ENCODE measurements around the gene TIMM23.
A peak's percentile ranks its signal among the peaks of the same experiment; 100 is the strongest.
"Not testable (repeated sequence)": the region's sequence is repeated elsewhere in the genome, so short reads cannot be mapped to it uniquely, and the experiment has no call there.

Gene TIMM23

GRCh38 chr10:45972106-45972812 lies at the start of gene TIMM23:
Gene TIMM23, plus strand, starts transcription at chr10:45972489. Its CDS starts 136 bp downstream, at chr10:45972625.
- DNase-seq (ENCODE audit: low read depth in 2 of 2) = peak; percentile 78 to 80

- DNase-seq (ENCODE audit: low read depth in 2 of 2) = not testable (repeated sequence)
Measured at GRCh38 chr10:45926790-45927189, 45.5 kb upstream of the TIMM23 start.

GRCh38 chr10:45931305-45931704 lies 41.0 kb upstream of the TIMM23 start:
- not testable (repeated sequence) for DNase-seq (ENCODE audit: low read depth in 2 of 2)

GRCh38 chr10:45934788-45935187 lies 37.5 kb upstream of the TIMM23 start:
- not testable (repeated sequence) for DNase-seq (ENCODE audit: low read depth in 2 of 2)

GRCh38 chr10:45939176-45939697 lies 33.1 kb upstream of the TIMM23 start:
- not testable (repeated sequence) for DNase-seq (ENCODE audit: low read depth in 2 of 2)

- not testable (repeated sequence) for DNase-seq (ENCODE audit: low read depth in 2 of 2)
Measured at GRCh38 chr10:45941196-45941595, 31.1 kb upstream of the TIMM23 start.

- not testable (repeated sequence) for DNase-seq (ENCODE audit: low read depth in 2 of 2)
Measured at GRCh38 chr10:45945476-45945875, 26.8 kb upstream of the TIMM23 start.

- not testable (repeated sequence) for DNase-seq (ENCODE audit: low read depth in 2 of 2)
Measured at GRCh38 chr10:45947363-45947762, 24.9 kb upstream of the TIMM23 start.

GRCh38 chr10:45948801-45949200 lies 23.5 kb upstream of the TIMM23 start:
- not testable (repeated sequence) for DNase-seq (ENCODE audit: low read depth in 2 of 2)

GRCh38 chr10:45954367-45954766 lies 17.9 kb upstream of the TIMM23 start:
- DNase-seq (ENCODE audit: low read depth in 2 of 2) = not testable (repeated sequence)

- DNase-seq (ENCODE audit: low read depth in 2 of 2) = not testable (repeated sequence)
Measured at GRCh38 chr10:45956634-45957033, 15.7 kb upstream of the TIMM23 start.

- not testable (repeated sequence) for DNase-seq (ENCODE audit: low read depth in 2 of 2)
Measured at GRCh38 chr10:45957928-45958327, 14.4 kb upstream of the TIMM23 start.

GRCh38 chr10:45962686-45963452 lies 9.4 kb upstream of the TIMM23 start:
- DNase-seq (ENCODE audit: low read depth in 2 of 2) = not testable (repeated sequence)

- not testable (repeated sequence) for DNase-seq (ENCODE audit: low read depth in 2 of 2)
Measured at GRCh38 chr10:45971019-45971418, 1.3 kb upstream of the TIMM23 start.

GRCh38 chr10:45971742-45972105 lies 565 bp upstream of the TIMM23 start:
- not testable (repeated sequence) for DNase-seq (ENCODE audit: low read depth in 2 of 2)

- not testable (repeated sequence) for DNase-seq (ENCODE audit: low read depth in 2 of 2)
Measured at GRCh38 chr10:45972813-45973169, 502 bp downstream of the TIMM23 start.

- not testable (repeated sequence) for DNase-seq (ENCODE audit: low read depth in 2 of 2)
Measured at GRCh38 chr10:45974041-45974440, 1.8 kb downstream of the TIMM23 start.

- not testable (repeated sequence) for DNase-seq (ENCODE audit: low read depth in 2 of 2)
Measured at GRCh38 chr10:45978554-45978953, 6.3 kb downstream of the TIMM23 start.

- DNase-seq (ENCODE audit: low read depth in 2 of 2) = not testable (repeated sequence)
Measured at GRCh38 chr10:45981367-45981766, 9.1 kb downstream of the TIMM23 start.

GRCh38 chr10:45983538-45984186 lies 11.4 kb downstream of the TIMM23 start:
- not testable (repeated sequence) for DNase-seq (ENCODE audit: low read depth in 2 of 2)

GRCh38 chr10:45984473-45984872 lies 12.2 kb downstream of the TIMM23 start:
- DNase-seq (ENCODE audit: low read depth in 2 of 2) = not testable (repeated sequence)

GRCh38 chr10:45985590-45985989 lies 13.3 kb downstream of the TIMM23 start:
- DNase-seq (ENCODE audit: low read depth in 2 of 2) = not testable (repeated sequence)

Measured in stimulated activated CD8-positive, alpha-beta memory T cell treated with anti-CD3 and anti-CD28 coated beads, Interleukin-15, amount 100 ng/mL, for 4 hours (primary cell).